OCI-LY1 (cell line): ENCODE measurements around the gene CNTROB.

Experiments used
- EZH2 ChIP-seq: fragments of 200-600 bp; sonication (generic), shearing (Covaris generic); IDR thresholded peaks from 2 replicates; pipeline ENCODE4 v1.8.0; 2017; ENCODE audit warnings: borderline replicate concordance, mixed run types, mild to moderate bottlenecking, antibody characterized with exemption, low read length, moderate library complexity, mixed read lengths
- TF ChIP-seq, protein P1 (sequence below): fragments of 200-600 bp; sonication (generic), shearing (Covaris generic); IDR thresholded peaks from 2 replicates; pipeline ENCODE4 v1.5.1; 2017; ENCODE audit warnings: mild to moderate bottlenecking, antibody characterized with exemption, low read length, moderate library complexity, mixed read lengths

DNA sequence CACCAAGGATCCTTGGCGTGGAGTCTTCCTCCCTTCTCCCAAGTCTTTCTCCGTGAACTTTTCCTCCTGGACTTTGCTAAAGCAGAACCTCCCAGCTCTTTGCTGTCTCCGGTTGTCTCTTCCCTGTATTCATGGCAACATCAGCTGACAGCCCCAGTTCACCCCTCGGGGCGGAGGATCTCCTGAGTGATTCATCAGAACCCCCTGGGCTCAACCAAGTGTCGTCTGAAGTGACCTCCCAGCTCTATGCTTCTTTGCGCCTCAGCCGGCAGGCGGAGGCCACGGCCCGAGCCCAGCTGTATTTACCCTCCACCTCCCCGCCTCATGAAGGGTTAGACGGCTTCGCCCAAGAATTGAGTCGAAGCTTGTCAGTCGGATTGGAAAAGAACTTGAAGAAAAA is 943 bp downstream of the CNTROB start:
- no peak for TF ChIP-seq EZH2
- TF ChIP-seq, protein P1, sequence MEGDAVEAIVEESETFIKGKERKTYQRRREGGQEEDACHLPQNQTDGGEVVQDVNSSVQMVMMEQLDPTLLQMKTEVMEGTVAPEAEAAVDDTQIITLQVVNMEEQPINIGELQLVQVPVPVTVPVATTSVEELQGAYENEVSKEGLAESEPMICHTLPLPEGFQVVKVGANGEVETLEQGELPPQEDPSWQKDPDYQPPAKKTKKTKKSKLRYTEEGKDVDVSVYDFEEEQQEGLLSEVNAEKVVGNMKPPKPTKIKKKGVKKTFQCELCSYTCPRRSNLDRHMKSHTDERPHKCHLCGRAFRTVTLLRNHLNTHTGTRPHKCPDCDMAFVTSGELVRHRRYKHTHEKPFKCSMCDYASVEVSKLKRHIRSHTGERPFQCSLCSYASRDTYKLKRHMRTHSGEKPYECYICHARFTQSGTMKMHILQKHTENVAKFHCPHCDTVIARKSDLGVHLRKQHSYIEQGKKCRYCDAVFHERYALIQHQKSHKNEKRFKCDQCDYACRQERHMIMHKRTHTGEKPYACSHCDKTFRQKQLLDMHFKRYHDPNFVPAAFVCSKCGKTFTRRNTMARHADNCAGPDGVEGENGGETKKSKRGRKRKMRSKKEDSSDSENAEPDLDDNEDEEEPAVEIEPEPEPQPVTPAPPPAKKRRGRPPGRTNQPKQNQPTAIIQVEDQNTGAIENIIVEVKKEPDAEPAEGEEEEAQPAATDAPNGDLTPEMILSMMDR: peak; percentile 6; the same call in 1 of the 2 replicates
